HPDE6-E6E7 (cell line): ENCODE results near the gene TNS4.
A peak's percentile ranks its signal among the peaks of the same experiment; 100 is the strongest.

Source experiments
- DNase-seq: peaks from one replicate; pipeline ENCODE4 v3.0.0; 2011; ENCODE audit warnings: missing footprints; ENCODE audit errors: extremely low spot score

TNS4 gene

DNA sequence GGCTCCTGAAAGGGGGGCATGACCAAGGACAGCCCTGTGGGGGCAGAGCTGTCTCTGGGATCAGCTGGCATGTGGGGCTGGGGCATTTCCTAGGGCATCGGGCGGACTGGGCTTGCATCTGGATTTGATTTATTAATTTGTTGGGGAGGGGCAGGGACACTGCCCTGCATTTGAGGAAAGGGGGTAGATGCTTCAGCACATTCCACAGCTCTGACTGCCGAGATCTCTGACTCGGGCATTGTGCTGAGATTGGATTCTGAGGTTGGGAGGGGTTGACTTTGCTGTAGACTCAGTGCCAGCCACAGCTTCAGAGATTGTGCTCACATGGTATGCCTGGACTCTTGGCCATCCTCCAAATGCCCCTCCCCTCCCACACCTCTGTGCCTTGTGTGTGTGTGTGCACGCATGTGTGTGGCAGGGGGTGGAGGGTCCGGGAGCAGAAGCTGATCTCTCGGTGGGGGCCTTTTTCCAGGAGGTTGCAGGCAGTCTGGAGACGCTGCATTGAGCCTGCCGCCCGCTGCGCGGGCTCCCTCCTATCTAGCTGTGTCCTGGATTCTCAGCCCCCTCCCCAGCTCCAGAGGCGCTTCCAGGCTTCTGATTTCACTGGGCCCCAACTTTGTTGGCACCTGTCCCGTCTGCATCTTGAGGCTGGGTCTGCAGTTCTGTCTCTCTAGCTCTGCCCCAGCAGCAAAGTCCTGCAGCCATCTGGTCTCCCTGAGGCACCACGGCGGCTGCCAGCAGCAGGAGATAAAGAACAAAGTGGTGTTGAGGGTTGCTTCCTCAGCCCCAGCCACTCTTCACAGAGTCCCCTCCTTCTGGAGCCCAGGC, 43.2 kb downstream of the TNS4 start:
- no peak for DNase-seq

DNA sequence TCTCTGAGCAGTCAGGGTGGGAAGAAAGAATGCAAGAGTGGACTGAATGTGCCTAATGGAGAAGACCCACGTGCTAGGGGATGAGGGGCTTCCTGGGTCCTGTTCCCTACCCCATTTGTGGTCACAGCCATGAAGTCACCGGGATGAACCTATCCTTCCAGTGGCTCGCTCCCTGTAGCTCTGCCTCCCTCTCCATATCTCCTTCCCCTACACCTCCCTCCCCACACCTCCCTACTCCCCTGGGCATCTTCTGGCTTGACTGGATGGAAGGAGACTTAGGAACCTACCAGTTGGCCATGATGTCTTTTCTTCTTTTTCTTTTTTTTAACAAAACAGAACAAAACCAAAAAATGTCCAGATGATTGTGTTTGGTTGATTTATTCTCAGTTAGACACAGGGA, 44.1 kb downstream of the TNS4 start:
- DNase-seq, result no peak

DNA sequence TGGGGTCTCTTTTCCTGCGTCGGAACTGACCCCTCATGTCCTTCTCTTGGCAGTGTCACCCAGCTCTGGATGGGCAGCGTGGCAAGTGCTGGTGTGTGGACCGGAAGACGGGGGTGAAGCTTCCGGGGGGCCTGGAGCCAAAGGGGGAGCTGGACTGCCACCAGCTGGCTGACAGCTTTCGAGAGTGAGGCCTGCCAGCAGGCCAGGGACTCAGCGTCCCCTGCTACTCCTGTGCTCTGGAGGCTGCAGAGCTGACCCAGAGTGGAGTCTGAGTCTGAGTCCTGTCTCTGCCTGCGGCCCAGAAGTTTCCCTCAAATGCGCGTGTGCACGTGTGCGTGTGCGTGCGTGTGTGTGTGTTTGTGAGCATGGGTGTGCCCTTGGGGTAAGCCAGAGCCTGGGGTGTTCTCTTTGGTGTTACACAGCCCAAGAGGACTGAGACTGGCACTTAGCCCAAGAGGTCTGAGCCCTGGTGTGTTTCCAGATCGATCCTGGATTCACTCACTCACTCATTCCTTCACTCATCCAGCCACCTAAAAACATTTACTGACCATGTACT, 44.9 kb downstream of the TNS4 start:
- DNase-seq, result no peak

DNA sequence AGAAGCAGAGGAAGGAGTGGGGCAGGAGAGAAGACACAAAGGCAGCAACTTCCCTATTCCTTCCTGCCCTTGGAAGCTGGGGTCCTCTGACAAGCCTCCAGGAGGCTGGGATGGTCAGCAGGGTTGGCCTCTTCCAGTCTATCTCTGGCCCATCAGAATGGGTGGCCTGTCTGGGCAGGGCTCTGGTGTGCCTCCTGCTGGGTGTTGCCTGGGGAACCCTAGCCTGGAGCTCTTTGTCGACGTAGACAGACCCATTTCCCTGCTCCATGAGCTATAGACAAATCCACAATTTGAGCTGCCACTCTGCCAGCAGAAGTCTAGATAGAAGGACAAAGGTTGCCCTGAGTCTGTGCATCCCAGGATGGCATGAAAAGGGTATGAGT, 46.8 kb downstream of the TNS4 start:
- no peak for DNase-seq

DNA sequence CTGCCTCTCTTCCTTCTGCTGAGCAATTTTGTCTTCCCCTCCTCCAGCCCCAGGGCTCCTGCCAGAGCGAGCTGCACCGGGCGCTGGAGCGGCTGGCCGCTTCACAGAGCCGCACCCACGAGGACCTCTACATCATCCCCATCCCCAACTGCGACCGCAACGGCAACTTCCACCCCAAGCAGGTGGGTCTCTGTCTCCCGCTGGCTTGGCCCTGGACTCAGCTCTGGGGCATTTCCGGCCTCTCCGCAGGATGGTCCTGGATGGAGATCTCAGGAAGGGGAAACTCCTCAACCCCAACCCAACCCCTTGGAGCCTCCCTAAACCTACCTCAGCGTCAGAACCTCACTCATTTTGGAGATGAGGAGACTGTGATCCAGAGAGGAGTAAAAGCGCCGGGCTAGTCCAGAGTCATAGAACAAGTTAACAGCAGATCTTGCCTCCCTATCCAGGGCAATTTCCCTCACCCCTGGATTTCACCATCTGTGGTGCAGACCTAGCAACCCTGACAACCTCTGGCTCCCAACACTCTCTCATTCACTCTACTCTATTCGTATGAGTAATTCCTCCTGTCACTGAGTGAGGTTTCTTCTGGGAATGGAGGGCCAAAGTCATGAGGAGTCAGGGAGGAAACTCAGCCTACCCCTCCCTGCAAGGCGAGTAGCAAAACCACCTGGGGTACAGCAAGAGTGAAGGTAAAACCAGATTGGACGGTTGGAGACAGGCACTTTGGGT, 47.4 kb downstream of the TNS4 start:
- DNase-seq, result no peak

DNA sequence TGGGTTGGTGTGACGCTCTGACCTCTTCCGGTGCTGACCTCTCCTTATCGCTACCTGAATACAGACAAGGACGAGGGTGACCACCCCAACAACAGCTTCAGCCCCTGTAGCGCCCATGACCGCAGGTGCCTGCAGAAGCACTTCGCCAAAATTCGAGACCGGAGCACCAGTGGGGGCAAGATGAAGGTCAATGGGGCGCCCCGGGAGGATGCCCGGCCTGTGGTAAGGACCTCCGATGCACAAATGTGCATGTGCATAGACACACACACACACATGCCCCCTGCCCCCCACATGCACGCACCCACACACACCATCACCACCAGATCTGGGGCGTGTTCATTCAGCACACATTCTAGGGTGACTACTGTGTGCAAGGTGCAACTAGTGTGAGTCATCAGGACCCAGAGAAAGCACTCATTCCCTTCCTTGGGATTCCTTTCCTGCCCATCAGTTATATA, 48.5 kb downstream of the TNS4 start:
- no peak for DNase-seq

DNA sequence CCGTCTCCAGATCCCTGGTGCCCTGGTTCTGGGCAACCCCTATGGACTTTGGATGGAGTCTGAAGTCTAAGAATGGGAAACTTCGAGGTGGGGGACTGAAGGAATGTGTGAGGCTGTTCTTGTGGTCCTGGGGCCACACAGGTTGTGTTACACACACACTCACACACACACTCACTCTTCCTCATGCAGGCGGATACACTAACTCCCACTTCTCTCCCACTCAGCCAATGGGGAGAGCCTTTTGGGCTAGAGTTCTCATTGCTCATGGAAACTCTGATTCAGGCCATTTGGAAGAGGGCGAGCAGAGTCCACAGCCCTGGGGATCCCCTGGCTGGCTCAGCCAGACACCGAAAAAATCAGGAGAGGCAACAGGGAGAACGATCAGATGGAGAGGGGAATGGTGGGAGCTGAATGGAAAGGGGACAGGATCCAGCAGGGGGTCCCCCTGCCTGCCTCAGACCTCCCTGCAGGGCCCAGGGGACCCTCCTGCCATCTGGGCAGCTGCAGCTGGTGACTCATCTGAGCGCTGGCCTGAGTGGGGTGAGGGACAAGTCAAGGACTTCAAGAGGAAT, 49.1 kb downstream of the TNS4 start:
- no peak for DNase-seq

DNA sequence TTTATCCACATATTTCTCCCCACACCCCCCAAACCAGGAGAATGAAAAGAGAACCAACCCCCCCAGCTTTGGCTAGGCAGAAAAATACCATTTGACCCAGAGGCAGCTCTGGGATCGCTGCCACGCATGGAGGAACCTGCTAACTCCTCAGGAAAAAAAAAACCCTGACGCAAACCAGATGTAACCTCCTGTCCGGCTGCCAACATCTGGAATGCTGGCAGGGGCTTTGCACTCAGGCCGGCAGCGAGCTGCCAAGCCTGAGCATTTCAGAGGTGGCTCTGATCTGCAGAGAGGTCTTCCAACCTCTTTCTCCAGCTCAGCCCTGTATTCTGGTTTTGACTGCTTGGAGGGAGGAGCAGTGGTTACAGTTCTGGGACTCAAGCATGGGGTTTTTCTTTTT, 50.0 kb downstream of the TNS4 start:
- no peak for DNase-seq

DNA sequence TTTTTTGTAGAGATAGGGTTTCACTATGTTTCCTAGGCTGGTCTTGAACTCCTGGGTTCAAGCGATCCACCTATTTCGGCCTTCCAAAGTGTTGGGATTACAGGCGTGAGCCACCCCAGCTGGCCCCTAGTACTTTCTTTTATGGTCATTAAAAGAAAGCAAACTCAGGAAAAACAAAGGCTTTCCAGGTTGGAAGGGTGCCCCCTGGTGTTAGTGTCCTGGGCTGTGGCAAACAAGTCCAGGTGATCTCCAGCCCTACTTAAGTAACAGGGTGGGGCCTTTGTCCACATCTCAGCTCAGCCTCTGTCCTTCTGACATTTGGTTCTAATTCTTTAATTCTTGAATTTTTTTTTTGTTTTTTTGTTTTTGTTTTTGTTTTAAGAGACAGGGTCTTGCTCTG, 51.2 kb downstream of the TNS4 start:
- DNase-seq, result peak; percentile 67

DNA sequence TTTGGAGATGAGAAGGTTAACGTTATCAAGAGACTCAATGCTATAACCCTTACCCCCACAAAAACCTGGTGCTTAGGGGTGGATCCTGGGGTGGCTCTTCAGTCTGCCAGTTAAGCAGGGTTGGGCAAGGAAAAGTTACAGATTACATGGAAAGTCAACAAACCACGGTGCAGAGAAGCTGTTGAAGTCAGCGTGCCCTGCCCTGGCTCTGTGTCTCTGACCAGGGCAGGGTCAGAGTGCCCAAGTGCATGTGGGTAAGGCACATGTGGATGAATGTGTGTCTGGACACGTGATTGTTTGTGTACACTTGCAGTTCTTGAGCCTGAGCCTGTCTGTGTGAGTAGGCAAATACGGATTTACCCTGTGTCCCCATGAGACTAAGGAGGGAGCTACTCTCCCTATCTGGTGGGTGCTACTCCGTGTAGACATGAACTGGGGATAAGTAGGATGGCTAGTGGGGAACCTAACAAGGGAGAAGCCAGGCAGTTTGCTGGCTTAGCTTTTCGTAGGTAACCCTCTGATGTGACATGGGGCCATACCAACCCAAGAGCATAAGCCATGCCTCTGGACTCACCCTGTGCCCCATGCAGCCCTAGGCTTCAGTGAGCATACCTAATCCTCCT, 52.7 kb downstream of the TNS4 start:
- no peak for DNase-seq

DNA sequence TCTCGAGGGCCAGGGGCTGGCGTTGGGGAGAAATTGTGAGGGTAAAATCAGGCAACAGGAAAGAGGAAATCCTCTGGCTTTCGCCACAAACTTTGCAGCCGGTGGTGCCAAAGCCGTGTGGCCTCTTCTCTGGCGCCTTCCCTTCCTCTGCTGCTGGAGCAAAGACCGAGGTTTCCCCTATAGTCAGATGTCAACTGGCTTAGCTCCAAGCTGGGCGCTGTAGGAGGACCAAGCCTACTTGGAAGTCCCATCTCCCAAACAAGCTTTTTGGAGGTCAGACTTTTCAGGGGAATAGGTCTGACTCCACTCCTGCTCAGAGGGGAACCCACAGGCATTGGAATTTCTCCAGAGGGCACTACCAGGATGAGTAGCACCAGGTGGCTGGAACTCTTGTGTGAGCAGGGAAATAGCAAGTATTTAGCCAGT, 53.2 kb downstream of the TNS4 start:
- no peak for DNase-seq

DNA sequence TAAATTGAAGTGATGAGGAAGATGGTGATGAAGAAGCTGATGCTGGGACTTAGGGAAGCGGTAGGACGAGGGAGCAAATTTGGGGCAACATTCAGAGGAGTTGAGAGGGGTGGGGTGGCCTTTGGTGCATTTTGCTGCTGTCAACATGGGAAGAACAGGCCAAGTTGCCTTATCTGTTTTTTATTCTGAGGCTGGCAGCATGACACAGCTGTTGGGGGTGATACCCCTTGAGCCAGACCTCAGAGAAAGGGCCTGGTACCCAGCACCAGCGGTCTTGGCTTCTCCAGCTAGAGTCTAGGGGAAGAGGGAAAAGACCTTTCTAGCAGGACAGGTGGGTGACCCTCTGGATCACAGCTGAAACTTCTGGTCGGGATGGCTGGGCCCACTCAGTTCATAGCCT, 53.6 kb downstream of the TNS4 start:
- no peak for DNase-seq

DNA sequence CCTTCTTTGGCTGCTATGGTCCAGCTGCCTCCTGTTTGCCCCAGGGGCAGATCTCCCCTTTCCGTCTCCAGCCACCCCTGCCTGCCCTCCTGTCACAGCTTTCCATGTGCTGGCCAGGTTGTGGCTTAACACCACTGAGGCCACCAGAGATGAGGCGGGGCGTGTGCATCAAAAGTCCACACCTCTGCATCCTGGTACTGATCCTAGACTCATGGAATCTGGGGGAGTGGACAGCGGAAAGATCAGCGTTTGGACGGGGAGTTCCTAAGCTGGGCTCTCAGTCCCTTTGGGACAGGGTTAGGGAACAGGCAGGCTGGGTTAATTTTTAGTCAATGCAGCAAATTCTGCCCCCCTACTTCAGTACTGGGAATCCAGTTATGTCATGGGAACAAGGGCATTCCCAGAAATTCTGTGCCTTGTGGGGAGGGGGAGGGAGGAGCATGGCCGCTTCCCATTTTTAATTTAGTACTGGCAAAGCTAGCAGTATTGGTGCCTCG, 54.2 kb downstream of the TNS4 start:
- no peak for DNase-seq

DNA sequence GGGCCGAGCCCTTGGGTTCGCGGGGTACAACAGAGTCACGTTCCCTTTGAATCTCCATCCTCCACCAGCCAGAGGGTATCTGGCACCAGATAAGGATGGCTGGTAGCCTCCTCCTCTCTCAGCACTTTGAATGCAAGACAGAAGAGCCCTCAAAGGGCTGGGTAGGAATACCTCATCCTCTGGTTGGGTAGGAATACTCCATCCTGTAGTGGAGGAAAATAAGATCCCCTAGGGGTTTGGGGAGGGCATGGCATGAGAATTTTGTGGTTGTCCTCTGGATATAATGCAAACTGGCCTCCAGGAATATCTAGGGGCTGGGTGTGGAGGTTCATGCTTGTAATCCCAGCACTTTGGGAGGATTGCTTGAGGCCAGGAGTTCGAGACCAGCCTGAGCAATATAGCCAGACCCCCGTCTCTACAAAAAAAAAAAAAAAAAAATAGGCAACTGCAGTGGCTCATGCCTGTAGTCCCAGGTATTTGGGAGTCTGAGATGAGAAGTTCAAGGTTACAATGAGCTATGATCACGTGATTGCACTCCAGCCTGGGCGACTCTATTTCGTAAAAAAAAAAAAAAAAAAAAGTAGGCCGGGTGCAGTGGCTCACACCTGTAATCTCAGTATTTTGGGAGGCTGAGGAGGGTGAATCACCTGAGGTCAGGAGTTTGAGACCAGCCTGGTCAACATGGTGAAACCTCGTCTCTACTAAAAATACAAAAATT, 55.5 kb downstream of the TNS4 start:
- no peak for DNase-seq

DNA sequence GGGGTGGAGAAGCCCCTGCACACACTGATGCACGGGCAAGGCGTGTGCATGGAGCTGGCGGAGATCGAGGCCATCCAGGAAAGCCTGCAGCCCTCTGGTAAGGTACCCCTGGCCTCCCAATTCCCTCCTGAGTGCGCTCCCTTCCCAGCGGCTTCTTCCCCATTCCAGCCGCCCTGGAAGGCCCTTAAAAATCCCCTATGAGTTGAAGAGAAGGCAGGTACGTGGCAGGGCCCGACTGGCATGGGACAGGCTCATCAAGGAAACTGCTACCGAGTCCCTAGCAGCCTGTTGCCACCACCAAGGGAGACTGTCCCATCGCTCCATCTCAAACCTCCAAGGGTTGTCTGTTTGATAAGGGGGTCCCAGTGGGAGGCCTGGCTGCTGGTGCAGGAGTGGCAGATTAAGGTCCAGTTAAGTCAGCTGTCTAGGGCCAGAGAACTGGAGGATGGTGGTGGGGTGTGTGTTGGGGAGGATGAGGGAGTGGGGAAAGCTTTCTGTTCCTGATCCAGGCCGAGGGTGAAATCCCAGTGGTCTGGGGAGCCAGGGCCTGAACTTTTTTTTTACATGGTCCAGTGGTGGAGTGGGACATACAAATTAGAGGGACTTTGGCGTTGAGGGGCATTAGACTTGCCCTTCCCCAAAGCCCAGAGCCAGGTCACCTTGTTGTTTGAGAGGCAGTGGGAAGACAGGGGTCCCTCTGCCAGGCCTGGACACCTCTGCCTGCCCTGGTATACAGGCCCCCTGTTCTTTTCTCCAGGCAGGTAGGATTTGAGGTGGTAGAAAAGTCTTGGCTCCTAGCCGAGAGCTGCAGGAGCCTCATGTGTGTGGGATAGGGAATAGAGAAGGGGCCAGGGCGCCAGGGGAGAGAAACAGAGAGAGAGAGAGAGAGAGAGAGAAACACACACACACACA, 57.2 kb downstream of the TNS4 start:
- no peak for DNase-seq

DNA sequence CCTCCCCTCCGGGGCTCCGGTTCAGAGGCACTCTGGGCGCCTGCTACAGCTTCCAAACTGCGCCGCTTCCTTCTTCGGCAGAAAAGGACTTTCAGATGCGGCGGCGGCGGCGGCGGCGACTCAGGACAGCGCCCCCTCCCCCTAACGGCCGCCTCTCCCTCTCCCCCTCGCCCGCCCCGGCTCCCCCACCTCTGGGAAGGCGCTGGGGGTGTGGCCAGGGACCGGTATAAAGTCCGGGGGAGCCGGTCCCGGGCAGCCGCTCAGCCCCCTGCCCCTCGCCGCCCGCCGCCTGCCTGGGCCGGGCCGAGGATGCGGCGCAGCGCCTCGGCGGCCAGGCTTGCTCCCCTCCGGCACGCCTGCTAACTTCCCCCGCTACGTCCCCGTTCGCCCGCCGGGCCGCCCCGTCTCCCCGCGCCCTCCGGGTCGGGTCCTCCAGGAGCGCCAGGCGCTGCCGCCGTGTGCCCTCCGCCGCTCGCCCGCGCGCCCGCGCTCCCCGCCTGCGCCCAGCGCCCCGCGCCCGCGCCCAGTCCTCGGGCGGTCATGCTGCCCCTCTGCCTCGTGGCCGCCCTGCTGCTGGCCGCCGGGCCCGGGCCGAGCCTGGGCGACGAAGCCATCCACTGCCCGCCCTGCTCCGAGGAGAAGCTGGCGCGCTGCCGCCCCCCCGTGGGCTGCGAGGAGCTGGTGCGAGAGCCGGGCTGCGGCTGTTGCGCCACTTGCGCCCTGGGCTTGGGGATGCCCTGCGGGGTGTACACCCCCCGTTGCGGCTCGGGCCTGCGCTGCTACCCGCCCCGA, 58.0 kb downstream of the TNS4 start, which contains the start of gene IGFBP4:
Gene IGFBP4, plus strand, starts transcription at position 255 of the 792 bp plus-strand sequence. Its CDS starts 286 bp downstream, at position 541.
- DNase-seq, result peak; percentile 84

DNA sequence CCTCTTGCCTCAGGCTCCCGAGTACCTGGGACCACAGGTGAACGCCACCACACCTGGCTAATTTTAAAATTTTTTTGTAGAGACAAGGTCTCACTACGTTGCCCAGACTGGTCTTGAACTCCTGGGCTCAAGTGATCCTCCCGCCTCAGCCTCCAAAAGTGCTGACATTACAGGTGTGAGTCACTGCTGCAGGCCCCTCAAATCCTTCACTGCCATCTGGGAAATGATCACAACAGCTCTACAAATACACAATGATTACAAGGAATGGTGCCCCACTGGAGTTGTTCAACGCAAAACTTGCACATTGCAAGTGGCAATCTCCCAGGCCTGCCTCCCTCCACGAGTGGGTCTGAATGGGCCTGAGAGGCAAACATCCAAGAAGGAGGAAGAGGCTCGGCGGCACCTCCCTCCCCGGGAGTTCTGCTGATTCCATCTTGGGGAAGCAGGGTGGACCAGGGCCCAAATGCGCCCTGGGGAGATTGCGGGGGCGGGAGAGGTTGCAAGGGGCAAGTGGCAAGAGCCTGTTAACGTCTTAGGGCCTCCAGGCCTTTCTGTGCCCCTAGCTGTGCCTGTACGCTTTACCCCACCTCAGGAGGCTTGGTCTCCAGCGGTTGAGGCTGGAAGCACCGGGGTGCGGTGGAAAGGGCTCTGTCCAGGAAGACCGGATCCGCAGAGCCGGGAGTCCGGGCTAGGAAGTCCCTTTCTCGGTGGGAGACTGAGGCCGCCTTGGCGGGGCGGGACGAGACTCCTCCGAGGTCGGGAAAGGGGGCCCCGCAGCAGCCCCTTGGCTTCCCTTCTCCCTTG, 58.8 kb downstream of the TNS4 start:
- no peak for DNase-seq

DNA sequence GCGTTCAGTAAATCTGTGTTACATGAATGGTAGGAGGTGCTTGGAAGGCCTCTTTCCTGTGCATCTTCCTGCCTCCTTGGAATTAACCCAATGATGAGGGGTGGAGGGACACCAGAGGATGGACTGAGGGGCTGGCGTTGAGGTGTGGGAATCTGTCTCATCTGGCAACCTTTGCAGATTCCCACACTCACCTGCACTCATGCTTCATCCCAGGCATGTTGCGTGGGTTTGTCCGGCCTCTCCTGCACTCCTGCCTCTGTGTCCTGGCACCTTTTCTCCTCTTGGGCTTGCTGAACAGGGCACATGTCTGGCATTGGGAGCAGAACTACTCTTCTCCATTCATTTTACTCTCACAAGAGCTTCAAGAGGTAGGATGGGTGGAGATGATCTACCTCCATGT, 61.3 kb downstream of the TNS4 start:
- no peak for DNase-seq
